ENCODE results near the gene RNF150.

The RNF150 gene

DNA sequence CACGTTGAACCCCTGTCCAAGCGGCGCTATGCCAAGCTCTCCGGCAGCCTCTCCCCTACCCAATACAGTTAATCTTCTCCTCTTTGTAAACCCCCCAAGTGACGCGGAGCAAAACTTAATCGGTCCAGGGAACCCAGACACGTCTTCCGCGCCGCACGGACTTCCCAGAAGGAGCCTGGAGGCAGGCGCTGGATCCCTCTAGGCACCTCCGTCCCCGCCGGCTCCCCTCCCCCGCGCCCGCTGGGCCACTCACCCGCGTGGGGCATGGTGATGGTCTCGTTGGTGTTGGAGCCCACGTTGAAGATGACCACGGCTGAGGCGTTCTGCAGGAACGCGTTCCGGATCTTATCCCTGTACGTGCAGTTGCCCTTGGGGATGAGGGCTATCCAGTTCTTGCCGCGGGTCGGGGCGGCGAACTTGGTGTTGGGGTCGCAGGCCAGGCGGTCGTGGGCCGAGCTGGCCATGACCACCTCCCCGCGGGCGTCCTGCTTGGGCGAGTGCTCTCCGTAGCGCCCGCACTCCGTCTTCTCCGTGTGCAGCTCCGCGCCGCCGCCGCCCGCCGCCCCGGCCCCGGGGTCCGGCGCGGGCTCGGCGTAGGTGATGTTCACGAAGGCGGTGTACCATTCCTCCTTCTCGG is 1.1 kb downstream of the RNF150 start:
- in situ Hi-C loops (cut with MboI; ENCODE audit: low sequenced_read_pairs): no loop called here

DNA sequence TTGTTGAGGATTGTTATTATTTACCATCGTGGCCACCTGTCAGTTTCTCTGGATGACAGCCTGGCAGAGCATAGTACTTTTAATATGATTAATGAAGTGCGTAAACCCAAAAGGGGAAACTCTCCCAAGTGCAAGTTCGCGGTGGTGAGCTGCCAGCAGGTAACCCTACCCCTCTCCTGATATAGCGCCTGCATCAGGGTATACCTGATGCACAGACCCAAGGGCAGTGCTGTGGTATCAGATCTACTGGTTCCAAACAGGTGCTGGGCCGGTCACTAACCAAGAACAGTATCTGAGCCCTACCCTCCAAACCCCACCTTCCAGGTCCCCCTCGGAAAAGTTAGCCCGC is 1.6 kb downstream of the RNF150 start:
- in situ Hi-C loops (cut with MboI; ENCODE audit: low sequenced_read_pairs): no loop called here

DNA sequence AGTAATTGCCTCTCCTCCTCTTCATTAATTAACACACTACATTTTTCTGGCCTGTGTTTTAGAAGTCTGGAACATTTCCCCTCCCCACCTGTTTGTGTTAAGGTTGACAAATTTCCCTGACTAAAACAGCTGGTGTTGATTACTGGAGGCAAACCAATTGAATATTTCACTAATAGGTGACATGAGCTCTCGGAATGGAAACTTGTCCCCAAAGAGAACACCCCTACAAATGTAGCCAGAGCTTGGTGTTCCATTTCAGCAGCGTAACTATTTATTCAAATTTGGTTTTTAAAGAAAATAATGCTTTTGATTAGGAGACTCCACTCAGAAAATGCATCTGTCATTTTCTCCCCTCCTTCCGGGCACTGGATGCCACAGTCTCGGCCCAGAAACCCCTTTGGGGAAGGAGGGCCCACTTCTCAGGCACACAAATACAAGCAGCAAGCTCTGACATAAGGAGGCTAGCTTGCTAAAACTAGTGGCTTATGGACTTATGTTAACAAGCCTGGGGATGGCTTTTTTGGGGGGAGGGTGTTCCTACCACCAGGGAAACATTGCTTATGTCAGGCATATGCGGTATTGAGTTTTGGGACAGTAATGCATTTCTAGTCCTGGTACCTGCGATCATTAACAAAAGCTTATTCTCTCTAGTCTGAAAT is 2.2 kb downstream of the RNF150 start:
- in situ Hi-C loops (cut with MboI; ENCODE audit: low sequenced_read_pairs): no loop called here

DNA sequence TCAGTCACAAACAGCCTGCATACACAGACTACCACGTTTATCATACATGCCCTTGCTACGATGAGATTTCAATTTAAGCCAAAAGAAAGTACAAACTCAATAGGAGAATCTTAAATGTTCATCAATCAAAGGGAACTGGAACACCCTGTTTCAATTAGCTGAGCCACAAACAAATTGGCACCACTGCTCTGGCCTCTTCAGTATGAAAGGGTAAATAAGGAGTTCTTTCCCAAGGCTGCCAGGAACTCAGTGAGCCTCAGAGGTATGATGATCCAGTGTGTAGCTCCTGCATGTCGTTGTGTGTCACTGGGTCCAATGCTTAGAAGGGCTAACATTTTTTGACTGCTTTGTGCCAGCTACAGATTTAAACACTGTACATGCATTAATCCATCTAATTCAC is 5.4 kb downstream of the RNF150 start:
- in situ Hi-C loops (cut with MboI; ENCODE audit: low sequenced_read_pairs): no loop called here

DNA sequence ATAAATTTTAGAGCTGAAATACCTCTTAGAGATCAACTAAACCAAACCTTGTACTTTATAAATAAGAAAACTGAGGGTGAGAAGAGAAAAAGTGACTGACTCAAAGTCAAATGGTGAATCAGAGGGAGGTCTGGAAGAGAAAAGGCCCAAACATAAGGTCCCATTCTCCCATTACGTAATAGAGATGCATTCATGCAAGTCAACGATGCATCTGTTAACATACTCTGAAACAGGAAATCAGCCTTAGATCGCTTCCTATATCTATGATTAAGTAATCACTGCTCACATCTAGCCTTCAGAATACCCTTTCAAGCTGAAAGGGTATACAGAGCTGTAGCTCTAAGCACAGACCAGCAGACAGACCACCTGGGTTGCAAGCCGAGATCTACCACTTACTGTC is 6.5 kb downstream of the RNF150 start:
- in situ Hi-C loops (cut with MboI; ENCODE audit: low sequenced_read_pairs): no loop called here

DNA sequence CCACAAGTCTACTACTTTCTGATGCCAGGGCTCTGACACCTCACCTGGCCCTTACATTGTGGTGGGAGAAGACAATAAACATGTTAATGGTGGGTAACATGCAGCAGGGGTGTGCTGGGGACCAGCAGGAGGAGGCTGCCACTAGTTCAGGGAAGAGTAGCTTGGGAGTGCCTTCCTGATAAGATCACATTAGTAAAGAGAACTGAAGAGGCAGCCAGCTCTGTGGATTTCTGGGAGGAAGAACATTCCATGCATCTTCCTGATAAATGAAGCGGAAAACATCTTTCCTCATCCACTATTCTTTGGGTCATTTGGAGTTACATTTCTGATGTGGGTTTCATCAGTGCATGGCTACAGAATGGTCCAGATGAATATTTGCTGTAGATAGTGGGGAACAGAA is 9.0 kb downstream of the RNF150 start:
- in situ Hi-C loops (cut with MboI; ENCODE audit: low sequenced_read_pairs): no loop called here

DNA sequence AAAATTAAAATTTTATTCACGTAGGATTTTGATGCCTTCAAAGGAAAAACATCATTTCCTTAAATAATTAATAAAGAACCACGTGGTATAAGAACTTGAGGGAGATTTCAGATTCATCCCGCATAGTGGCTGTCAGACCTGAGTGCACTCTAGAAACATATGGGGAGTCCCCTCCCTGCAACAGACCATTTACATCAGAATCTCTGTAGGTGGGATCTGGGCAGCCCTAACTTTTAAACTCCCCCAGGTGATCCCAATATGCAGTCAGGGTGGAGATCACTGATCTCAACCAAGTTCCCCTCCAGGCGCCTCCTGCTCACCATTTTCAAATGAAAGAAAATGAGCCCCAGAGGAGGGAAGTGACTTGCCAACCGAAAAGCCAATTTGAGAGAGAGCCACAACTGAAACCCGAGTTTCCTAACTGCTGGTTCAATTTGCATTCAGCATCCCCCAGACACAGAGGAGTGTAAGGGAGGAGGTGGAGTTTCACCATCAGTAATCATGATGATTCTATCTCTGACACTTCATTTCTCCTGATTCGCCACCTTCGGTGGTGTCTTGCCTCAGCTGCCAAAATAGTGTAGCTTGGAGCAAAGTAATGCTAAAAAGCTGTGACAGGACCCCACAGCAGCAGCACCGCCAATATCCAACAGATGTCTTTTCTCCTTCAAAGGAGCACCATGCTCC is 11.4 kb downstream of the RNF150 start:
- in situ Hi-C loops (cut with MboI; ENCODE audit: low sequenced_read_pairs): no loop called here

DNA sequence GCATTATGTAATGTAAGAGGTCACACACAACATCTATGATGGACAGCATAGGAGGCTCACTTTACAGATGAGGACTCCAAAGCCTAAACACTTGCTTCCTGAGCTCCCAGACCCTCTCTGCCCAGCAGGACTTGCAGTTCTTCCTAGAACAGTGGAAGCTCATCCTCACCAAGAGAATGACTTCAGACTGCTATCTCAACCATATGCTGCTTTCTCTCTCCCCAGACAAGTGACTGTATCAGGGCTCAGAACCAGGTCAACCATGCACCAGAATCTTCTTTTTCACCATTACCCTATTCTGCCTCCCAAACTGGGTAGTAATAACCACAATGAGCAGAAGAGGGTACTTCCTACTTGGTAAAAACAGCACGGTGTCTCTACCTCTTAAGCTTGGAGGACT is 12.2 kb downstream of the RNF150 start:
- in situ Hi-C loops (cut with MboI; ENCODE audit: low sequenced_read_pairs): no loop called here

DNA sequence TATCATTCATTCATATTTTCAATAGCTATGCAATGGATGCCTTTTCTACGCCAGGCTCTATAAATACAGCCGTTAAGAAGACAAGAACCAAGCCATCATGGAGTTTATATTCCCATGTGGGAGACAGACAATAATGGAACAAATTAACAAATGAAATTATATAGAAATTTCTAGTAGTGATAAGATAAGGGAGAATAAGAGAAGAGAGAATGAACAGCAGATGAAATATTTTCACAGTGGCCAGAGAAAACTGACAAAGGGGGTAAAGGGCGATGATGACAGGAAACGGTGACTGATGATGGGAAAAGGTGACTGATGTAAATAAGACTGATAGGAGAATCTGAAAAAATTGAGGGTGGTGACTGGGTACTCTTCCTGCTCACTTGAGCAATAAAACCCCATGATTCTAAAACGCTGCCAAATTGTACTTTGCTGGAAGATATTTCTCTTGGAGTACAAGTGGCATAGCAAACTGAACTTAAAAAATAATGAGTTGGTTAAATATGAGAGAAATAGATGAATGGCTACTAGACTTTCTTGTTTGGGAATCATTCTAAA is 13.2 kb downstream of the RNF150 start:
- in situ Hi-C loops (cut with MboI; ENCODE audit: low sequenced_read_pairs): no loop called here

DNA sequence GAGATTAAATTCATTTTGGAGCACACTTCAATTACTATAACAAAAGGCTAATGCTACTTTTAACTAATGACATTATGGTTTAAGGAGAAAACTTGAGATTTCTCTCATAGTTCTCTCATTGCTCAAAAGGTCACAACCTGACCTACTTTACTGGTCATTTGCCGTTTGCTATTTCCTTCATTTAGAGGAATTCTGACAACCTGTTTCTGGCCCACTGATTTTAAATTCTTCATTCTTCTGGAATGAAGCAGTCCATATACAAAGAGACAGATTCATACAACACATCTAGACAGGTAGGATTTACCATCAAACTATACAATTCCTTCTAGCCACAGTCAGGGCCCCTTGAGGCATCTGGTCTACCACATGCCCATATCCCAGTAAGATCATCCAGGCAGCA is 14.2 kb downstream of the RNF150 start:
- in situ Hi-C loops (cut with MboI; ENCODE audit: low sequenced_read_pairs): no loop called here

DNA sequence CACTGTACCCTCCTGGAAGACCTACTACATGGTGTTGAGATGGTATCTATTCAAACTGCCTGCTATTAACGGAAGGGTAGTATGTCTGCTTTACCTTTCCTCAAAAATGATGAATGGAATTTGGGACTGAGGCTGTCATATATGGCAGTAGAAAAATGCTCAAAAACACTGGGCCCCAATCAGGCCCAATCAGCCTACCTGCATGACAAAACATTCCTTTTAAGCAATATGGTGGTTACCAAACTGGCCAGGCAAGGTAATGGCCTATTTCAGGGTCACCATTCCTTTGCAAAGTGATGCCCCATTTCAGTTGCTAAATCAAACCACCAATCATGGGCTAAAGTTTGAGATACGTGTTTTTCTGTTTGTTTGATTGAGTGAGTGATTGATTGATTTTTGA is 14.9 kb downstream of the RNF150 start:
- in situ Hi-C loops (cut with MboI; ENCODE audit: low sequenced_read_pairs): no loop called here

DNA sequence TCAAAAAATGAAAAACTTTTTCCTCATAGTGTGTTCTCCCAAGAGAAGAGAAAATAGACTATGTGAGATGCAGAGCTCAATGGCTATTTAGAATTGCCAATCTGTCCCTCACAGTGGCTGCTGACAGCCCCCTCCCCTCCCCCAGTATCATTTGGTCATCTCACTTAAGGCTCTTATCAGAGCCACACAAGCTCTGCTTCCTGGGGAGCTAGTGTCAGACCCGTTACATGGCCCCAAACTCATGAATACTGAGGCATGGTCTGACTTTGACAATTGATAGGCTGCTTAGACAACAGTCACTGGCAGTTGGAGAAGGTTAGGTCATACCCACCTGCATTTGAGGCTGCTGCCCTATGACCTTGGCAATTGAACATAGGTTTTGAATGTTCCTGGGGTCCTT is 15.3 kb downstream of the RNF150 start:
- in situ Hi-C loops (cut with MboI; ENCODE audit: low sequenced_read_pairs): no loop called here

DNA sequence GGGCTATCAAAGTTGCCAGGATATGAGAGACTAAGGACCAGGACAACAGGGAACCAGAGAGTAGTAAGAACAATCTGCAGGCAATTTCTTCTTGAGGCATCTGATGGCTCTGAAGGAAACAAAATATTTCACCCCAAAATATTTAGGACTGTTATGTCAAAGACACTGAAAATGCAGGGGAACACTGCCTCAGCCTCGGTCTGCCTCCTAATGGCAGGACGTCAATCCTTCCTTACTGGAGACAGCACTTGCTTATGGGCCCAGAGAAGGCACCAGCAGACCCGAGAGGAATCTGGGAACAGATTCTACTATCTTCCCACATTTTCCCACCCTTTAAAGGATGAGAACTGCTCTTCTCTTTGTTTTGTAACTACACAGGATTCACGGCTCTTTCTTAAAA is 23.3 kb downstream of the RNF150 start:
- in situ Hi-C loops (cut with MboI; ENCODE audit: low sequenced_read_pairs): no loop called here

DNA sequence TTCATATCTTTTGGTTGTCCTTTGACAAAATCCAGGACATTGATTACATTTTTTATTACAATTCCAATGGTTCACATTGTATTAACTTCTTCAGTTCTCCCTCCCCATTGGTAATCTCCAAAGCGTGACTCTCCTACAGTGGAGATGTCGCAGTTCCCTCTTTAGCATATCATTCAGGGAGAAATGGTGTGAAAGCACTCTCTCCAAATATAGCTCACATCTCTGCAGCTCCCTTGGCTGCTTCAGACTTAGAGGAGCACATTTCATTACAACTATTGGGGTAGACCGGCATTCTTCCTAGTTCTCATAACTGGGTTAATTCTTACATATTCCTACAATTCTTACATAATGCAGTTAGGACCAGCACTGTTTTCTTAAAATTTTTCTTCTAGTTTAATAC is 25.3 kb downstream of the RNF150 start:
- in situ Hi-C loops (cut with MboI; ENCODE audit: low sequenced_read_pairs): no loop called here

DNA sequence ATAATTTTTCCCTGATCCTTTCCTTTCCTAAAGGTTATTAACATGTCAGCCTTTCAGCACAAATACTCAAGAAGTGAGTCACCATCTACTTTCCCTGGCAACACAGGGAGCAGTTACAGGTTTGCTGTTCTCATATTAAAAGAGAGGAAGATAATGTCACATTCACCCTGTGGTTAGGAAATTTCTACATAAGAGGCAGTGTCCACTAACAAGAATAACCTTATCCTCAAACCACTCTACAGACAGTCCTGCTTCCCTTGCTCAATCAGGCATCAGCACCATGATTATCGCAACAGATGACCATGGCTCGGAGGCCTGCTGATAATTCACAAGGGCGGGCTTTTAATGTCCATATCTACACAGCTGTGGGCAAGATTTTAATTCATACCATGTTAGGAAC is 30.9 kb downstream of the RNF150 start:
- in situ Hi-C loops (cut with MboI; ENCODE audit: low sequenced_read_pairs): no loop called here

DNA sequence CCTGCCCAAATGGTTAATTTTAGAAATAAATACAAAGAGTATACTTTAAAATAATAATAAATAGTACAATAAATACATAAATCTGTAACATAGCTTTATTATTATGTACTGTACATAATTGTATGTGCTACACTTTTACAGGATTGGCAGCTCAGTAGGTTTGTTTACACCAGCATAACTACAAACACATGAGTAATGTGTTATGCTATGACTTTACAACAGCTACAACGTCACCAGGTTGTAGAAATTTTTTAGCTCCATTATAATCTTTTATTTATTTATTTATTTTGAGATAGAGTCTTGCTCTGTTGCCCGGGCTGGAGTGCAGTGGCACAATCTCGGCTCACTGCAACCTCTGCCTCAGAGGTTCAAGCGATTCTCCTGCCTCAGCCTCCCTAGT is 31.8 kb downstream of the RNF150 start:
- in situ Hi-C loops (cut with MboI; ENCODE audit: low sequenced_read_pairs): no loop called here

DNA sequence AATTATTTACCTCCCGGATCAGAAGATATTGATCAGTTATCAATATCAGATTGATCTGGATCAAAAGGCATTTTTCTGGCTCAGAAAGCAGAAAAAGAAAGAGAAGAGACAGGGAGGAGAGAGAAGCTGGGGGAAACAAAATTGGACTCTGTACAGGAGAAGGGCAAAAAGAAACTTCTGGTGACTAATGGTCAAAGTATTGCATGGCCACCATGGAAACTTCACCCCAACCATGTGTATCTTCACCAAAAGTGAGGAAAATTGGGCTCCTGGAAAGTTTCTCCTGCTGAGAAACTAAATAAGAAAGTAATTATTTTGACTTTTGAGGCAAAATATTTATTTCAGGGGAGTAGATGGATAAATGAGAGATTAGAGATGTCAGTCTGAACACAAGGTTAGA is 33.9 kb downstream of the RNF150 start:
- in situ Hi-C loops (cut with MboI; ENCODE audit: low sequenced_read_pairs): no loop called here

DNA sequence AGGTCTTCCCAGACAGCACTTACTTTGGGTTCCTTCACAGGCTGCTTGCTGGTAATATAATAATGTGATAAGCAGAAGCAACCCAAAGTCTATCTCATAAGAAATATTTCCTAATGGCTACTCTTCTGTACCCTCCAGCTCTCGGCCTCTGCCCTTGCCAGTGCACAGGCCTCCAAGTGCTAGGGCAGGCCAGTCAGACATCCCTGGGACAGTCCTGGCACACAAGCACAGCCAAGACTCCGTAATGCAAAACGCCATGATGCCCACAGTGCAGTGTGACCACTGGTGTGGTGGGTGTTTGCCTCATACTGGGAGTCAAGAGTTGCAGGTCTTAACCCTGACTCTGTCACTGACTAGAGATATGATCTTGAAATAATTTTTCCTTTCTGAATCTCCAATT is 35.1 kb downstream of the RNF150 start:
- in situ Hi-C loops (cut with MboI; ENCODE audit: low sequenced_read_pairs): no loop called here

DNA sequence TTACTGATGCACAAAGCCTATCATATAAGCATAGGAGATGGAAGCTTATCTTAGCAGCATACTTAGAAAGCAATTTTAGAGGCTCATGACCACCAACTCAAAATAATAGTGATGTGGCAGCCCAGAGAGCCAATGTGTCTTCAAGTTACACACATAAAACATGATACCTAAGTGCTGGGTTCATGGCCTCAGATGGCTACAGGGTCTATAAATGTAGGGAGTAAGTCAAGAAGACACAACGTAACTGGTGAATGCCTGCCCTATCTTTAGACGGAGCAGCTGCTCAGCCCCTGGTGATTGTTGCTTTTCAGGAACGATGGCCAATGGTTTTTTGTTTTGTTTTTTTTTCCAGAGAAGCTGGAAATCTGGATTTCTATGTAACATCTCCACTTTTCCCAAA is 42.8 kb downstream of the RNF150 start:
- in situ Hi-C loops (cut with MboI; ENCODE audit: low sequenced_read_pairs): no loop called here

DNA sequence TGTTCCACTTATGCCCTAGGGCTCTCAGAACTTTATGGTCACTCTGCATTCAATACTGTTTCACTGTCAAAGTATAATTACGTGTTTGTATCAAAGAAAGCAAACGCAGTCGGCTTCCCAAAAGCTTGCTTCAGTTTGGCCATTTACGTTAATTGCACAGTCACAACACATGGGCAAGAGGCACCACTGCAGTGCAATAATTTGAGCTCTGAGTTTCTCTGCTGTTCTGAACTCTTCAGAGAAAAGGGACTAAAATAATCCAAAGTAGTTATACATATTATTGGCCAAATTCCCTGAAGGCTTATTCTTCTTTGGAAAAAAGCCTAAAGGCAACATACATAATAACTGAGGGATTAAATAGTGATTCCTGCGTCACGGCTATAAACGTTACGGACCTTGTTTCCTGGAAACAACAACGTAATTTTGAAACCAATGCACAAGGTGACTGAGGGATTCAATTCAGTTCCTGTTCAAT is 51.3 kb downstream of the RNF150 start:
- in situ Hi-C loops (cut with MboI; ENCODE audit: low sequenced_read_pairs): no loop called here

DNA sequence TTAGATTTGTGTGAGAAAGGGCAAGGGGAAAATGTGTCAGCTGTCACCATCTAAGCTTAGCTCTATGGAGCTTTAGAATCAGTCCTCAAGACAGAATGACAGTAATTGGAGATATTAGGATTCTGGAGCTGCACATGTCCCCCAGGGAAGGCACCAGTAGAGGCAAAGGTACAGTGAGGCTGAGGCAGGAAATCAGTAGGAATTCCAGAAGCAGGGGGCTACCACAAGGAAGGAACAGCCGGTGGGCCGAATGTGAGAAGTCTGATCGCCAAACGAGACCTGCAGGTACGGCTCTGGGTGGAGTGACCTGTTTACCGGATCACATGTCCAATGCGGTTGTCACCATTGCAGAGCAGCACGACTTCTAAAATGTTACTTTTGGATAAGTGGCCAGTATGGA is 52.6 kb downstream of the RNF150 start:
- in situ Hi-C loops (cut with MboI; ENCODE audit: low sequenced_read_pairs): no loop called here

DNA sequence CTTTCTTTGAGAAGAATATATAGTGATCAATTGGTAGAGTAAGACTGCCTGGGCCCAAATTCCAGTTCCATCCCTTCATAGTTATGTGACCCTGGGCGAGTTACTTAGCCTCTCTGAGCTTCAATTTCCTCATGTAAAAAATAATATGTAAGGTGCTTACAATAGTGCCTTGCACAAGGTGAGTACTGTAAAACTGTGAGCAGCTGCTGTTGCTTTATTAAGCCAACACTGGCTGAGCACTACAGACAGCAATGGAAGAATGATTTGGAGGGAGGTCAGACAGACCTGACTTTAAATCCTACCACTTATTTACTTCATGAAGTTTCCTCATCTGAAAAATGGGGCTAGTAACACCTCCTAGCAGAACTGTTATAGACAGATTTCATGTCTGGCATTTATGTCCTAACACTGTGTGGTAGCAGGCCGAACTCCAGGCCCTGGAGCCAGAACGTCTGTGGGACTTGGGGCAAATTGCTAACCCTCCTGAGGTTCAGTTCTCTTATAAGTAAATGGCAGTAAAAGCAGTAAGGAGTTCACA is 53.8 kb downstream of the RNF150 start:
- in situ Hi-C loops (cut with MboI; ENCODE audit: low sequenced_read_pairs): no loop called here

All from HL-60/S4 (cell line).